Measurements from ENCODE around the gene LAMB2. TPM values are rescaled to one million over a fixed set of nuclear protein-coding genes. Genes with fewer than 3 reads are reported as not detected.
A peak's percentile ranks its signal among the peaks of the same experiment; 100 is the strongest.

The LAMB2 gene
- total RNA-seq, 2 experiments from 2014 or later: 0.44 TPM; not detected in 1

DNA sequence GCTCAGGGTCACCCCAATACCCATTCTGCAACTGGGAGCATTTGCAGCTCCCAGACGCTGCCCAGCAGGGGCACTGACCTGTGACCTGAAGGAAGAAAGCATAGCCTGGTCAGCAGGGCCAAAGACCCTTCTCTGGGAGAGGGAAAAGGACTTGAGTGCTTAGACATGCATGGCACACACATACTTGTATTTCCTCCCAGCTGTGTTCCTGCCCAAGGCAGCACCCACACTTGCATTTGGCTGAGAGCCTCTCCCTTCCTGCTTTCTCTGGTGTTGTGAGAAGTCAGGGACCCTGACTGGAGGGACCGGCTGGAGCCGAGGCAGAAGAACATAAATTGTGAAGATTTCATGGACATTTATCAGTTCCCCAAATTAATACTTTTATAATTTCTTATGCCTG lies 7.2 kb upstream of the LAMB2 start:
- Histone ChIP-seq H2AFZ (ENCODE audit: low read length) (no peak overlapping the region), H3K27ac (ENCODE audit: low read depth, low read length, poor library complexity, severe bottlenecking) (no peak overlapping the region)

DNA sequence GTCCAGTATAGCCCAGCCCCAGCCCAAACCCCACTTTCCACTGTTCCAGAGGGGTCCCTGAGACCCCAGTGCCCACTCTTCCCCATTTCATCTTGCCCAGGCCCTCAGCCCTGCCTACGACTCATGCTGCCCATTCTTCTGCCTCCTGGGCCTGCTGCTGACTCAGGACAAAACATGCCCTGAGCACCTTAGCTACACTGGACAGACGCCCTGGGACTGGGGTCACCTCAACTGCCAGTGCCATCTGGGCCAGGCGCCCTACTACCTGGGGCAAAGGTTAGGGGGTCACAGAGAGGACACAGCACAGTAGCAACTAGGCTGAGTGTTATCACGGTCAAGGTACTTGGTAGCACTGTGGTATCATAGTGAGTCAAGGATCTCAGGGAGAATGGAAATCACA lies 2.6 kb upstream of the LAMB2 start:
- H3K27ac ChIP-seq (ENCODE audit: low read depth, low read length, poor library complexity, severe bottlenecking): no peak overlapping the region
- no peak overlapping the region for H2AFZ ChIP-seq (ENCODE audit: low read length)
- BruUV-seq (replicated peaks): no TSS peak
- intact Hi-C loops (cut with micrococcal nuclease; ENCODE audit: unreplicated experiment): no loop called here
- no peaks in the 10 kb centered on the region for H4K20me1 ChIP-seq (ENCODE audit: insufficient read depth, low read length)
- POLR2A ChIA-PET: no interaction called here
- no peaks in the 10 kb centered on the region for H3K36me3 ChIP-seq (ENCODE audit: insufficient read depth, low read length)
- no peak for DNase-seq (ENCODE audit: low spot score)
- no peak overlapping the region for H3K4me3 ChIP-seq (ENCODE audit: low read depth, low read length, poor library complexity, severe bottlenecking)
- no peak overlapping the region for H3K4me2 ChIP-seq (ENCODE audit: low read length)
- H3K9me3 ChIP-seq (ENCODE audit: low read length): no peaks in the 10 kb centered on the region
- H3K4me1 ChIP-seq (ENCODE audit: insufficient read depth, low read length, poor library complexity, severe bottlenecking): no peaks in the 10 kb centered on the region
- CTCF ChIA-PET (ENCODE audit: unreplicated experiment): no interaction called here
- TF ChIP-seq EZH2phosphoT487 (IDR thresholded peaks at IDR 0.05; ENCODE audit: borderline replicate concordance, low read depth, low read length): no peak
- TF ChIP-seq, protein P1, sequence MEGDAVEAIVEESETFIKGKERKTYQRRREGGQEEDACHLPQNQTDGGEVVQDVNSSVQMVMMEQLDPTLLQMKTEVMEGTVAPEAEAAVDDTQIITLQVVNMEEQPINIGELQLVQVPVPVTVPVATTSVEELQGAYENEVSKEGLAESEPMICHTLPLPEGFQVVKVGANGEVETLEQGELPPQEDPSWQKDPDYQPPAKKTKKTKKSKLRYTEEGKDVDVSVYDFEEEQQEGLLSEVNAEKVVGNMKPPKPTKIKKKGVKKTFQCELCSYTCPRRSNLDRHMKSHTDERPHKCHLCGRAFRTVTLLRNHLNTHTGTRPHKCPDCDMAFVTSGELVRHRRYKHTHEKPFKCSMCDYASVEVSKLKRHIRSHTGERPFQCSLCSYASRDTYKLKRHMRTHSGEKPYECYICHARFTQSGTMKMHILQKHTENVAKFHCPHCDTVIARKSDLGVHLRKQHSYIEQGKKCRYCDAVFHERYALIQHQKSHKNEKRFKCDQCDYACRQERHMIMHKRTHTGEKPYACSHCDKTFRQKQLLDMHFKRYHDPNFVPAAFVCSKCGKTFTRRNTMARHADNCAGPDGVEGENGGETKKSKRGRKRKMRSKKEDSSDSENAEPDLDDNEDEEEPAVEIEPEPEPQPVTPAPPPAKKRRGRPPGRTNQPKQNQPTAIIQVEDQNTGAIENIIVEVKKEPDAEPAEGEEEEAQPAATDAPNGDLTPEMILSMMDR (conservative IDR thresholded peaks at IDR 0.05; ENCODE audit: low read length): no peak
- H3K79me2 ChIP-seq (ENCODE audit: insufficient read depth, low read depth, low read length): no peaks in the 10 kb centered on the region
- H3K9me2 ChIP-seq (ENCODE audit: insufficient read depth, low read length): no peaks in the 10 kb centered on the region

More for the DNA sequence above, 7.2 kb upstream of the LAMB2 start:
- TF ChIP-seq, protein P1 (conservative IDR thresholded peaks at IDR 0.05; ENCODE audit: low read length): no peak
- no peak for TF ChIP-seq EZH2phosphoT487 (IDR thresholded peaks at IDR 0.05; ENCODE audit: borderline replicate concordance, low read depth, low read length)
- Histone ChIP-seq H4K20me1 (ENCODE audit: insufficient read depth, low read length) (no peaks in the 10 kb centered on the region), H3K36me3 (ENCODE audit: insufficient read depth, low read length) (no peaks in the 10 kb centered on the region), H3K4me2 (ENCODE audit: low read length) (no peak overlapping the region), H3K9me3 (ENCODE audit: low read length) (no peaks in the 10 kb centered on the region), H3K4me1 (ENCODE audit: insufficient read depth, low read length, poor library complexity, severe bottlenecking) (no peaks in the 10 kb centered on the region), H3K79me2 (ENCODE audit: insufficient read depth, low read depth, low read length) (no peaks in the 10 kb centered on the region), H3K9me2 (ENCODE audit: insufficient read depth, low read length) (no peaks in the 10 kb centered on the region), H3K4me3 (ENCODE audit: low read depth, low read length, poor library complexity, severe bottlenecking) (no peak overlapping the region)
- BruUV-seq (replicated peaks): no TSS peak
- no peak for DNase-seq (ENCODE audit: low spot score)
- CTCF ChIA-PET (ENCODE audit: unreplicated experiment): no interaction called here
- POLR2A ChIA-PET: no interaction called here
- intact Hi-C loops (cut with micrococcal nuclease; ENCODE audit: unreplicated experiment): no loop called here

DNA sequence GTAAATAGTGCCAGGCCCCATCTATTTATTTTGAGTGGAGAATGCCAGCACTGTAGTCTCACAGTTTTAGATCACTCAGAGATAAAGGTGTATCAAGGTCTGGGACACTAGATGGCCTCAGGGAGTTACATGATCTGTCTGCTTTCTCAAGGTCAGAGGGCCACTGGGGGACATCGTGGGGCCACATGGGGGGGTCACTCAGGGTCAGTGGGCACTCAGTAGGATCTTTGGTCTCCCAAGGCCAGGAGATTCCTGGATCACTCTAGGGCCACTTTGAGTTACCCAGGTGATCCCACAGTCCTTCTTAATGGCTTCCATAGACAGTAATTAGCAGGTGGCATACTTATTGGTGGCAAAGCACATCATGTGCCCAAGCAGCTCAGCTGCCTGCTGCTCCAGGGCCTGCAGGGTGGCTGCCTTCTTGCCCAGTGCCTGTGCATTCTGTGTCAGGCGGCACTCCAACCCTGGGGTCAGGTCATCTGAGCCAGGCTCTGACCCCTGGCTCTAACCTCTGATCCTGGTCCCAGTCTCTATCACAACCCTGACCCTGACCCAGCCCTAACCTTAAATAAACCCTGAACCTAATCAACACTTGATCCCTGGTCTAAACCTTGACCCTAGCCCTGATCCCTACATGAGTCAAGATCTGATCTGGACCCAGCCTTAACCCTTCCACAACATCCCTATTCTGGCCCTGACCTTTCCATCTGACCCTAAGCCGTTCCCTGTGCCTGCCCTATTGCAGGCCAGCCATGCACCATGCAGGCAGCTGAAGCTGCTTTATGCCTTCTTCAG lies 1.8 kb upstream of the LAMB2 start:
- Histone ChIP-seq H3K9me2 (ENCODE audit: insufficient read depth, low read length) (no peaks in the 10 kb centered on the region), H3K4me2 (ENCODE audit: low read length) (no peak overlapping the region), H3K4me1 (ENCODE audit: insufficient read depth, low read length, poor library complexity, severe bottlenecking) (no peaks in the 10 kb centered on the region), H2AFZ (ENCODE audit: low read length) (no peak overlapping the region), H3K9me3 (ENCODE audit: low read length) (no peaks in the 10 kb centered on the region), H3K27ac (ENCODE audit: low read depth, low read length, poor library complexity, severe bottlenecking) (no peak overlapping the region), H4K20me1 (ENCODE audit: insufficient read depth, low read length) (no peaks in the 10 kb centered on the region), H3K79me2 (ENCODE audit: insufficient read depth, low read depth, low read length) (no peaks in the 10 kb centered on the region), H3K36me3 (ENCODE audit: insufficient read depth, low read length) (no peaks in the 10 kb centered on the region), H3K4me3 (ENCODE audit: low read depth, low read length, poor library complexity, severe bottlenecking) (no peak overlapping the region)
- BruUV-seq (replicated peaks): no TSS peak
- ChIA-PET CTCF (ENCODE audit: unreplicated experiment) (no interaction called here), POLR2A (interaction anchor here (0.6 kb wide), 2 partner anchors 16 to 48 kb away, joined by 5 to 6 read pairs; no protein-coding TSS in a partner anchor)
- no peak for DNase-seq (ENCODE audit: low spot score)
- intact Hi-C loops (cut with micrococcal nuclease; ENCODE audit: unreplicated experiment): no loop called here
- no peak for TF ChIP-seq EZH2phosphoT487 (IDR thresholded peaks at IDR 0.05; ENCODE audit: borderline replicate concordance, low read depth, low read length)
- TF ChIP-seq, protein P1 (conservative IDR thresholded peaks at IDR 0.05; ENCODE audit: low read length): peak; percentile 41; the same call in 1 of the 2 replicates

All from OCI-LY7 (cell line).